HEK293T (cell line): Measurements from ENCODE around the gene PIP4K2B.

ENCODE experiments used
- CTCF ChIA-PET: fragments of 350-600 bp; formaldehyde crosslinking; extraction: SDS; loops from one replicate; lab custom pipeline; 2021; ENCODE audit warnings: antibody characterized with exemption, inconsistent platforms; lab: Yijun Ruan, JAX
- POLR2A ChIA-PET: fragments of 350-600 bp; formaldehyde crosslinking; extraction: SDS; loops from one replicate; lab custom pipeline; 2020; ENCODE audit warnings: antibody characterized with exemption, inconsistent platforms; lab: Yijun Ruan, JAX
- DNase-seq: peaks from one replicate; pipeline ENCODE4 v3.0.0; 2012; ENCODE audit warnings: mixed read lengths; ENCODE audit errors: extremely low spot score
- ARNT ChIP-seq: fragments of 450-650 bp; IDR thresholded peaks from 2 replicates; pipeline ENCODE4 v1.6.1; 2017; ENCODE audit warnings: mild to moderate bottlenecking
- BHLHE40 ChIP-seq: fragments of 450-650 bp; IDR thresholded peaks from 2 replicates; pipeline ENCODE4 v1.6.1; 2016; ENCODE audit warnings: mild to moderate bottlenecking, moderate library complexity, borderline replicate concordance
- CTBP1 ChIP-seq: fragments of 450-650 bp; IDR thresholded peaks from 2 replicates; pipeline ENCODE4 v1.6.1; 2016; ENCODE audit warnings: borderline replicate concordance
- ELF4 ChIP-seq: fragments of 450-650 bp; IDR thresholded peaks from 2 replicates; pipeline ENCODE4 v1.6.1; 2017; ENCODE audit warnings: antibody characterized with exemption
- FOXA1 ChIP-seq: fragments of 450-650 bp; IDR thresholded peaks from 2 replicates; pipeline ENCODE4 v1.6.1; 2016; ENCODE audit warnings: mild to moderate bottlenecking
- FOXK2 ChIP-seq: fragments of 450-650 bp; IDR thresholded peaks from 2 replicates; pipeline ENCODE4 v1.6.1; 2016; ENCODE audit warnings: mild to moderate bottlenecking
- FOXM1 ChIP-seq: fragments of 450-650 bp; IDR thresholded peaks from 2 replicates; pipeline ENCODE4 v1.6.1; 2017; ENCODE audit warnings: mild to moderate bottlenecking, borderline replicate concordance
- HDGF ChIP-seq: fragments of 450-650 bp; IDR thresholded peaks from 2 replicates; pipeline ENCODE4 v1.6.1; 2017; ENCODE audit warnings: antibody characterized with exemption, borderline replicate concordance
- L3MBTL2 ChIP-seq: fragments of 450-650 bp; conservative IDR thresholded peaks from 2 replicates; pipeline ENCODE4 v1.6.1; 2016; ENCODE audit warnings: mild to moderate bottlenecking
- LEF1 ChIP-seq: fragments of 450-650 bp; IDR thresholded peaks from 2 replicates; pipeline ENCODE4 v1.6.1; 2017; ENCODE audit warnings: mild to moderate bottlenecking, borderline replicate concordance
- NFRKB ChIP-seq: fragments of 450-650 bp; IDR thresholded peaks from 2 replicates; pipeline ENCODE4 v1.6.1; 2016; ENCODE audit warnings: mild to moderate bottlenecking, moderate library complexity
- SP1 ChIP-seq: fragments of 450-650 bp; IDR thresholded peaks from 2 replicates; pipeline ENCODE4 v1.6.1; 2017
- SUZ12 ChIP-seq: fragments of 450-650 bp; IDR thresholded peaks from 2 replicates; pipeline ENCODE4 v1.6.1; 2016; ENCODE audit warnings: mild to moderate bottlenecking
- TARDBP ChIP-seq: fragments of 450-650 bp; IDR thresholded peaks from 2 replicates; pipeline ENCODE4 v1.6.1; 2016
- ZNF384 ChIP-seq: fragments of 450-650 bp; IDR thresholded peaks from 2 replicates; pipeline ENCODE4 v1.6.1; 2016
- TF ChIP-seq, protein P1 (sequence below): fragments of 450-650 bp; IDR thresholded peaks from 2 replicates; pipeline ENCODE4 v1.6.1; 2016

Gene PIP4K2B

DNA sequence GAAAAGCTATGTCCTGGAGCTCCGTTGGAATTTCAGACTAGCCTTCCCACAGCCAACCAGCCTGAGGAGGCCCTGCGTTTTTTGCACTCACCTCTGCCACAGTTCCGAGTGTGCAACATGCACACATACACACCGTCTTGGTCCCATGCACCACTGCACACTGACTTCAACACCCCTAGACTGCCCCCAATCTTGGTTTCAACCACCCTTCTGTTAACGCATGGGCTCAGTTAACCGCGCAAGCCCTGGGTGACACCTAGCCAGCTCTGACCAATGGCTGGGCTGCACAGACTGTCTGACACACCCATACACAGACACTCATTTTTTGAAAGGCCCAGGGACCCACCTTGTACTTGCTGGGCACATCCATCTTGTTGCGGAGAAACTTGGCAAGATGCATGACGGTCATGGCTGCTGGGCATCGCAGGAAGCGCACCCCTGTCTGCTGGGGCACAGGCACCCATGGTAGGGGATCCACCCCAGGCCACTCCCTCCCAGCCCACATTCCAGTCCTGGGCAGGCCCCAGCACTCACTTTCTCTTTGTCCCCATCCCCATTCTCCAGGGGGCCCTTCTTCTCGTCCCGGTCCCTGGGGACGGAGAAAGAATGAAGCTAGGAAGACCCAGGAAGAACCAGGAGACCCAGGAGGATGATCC, 61.2 kb downstream of the PIP4K2B start:
- ChIA-PET CTCF (no interaction called here), POLR2A (interaction anchor here (1.3 kb wide), 1 partner anchor 12 kb away, joined by 4 read pairs; no protein-coding TSS in a partner anchor)
- TF ChIP-seq FOXM1: no peak
- TF ChIP-seq ZNF384: no peak
- TF ChIP-seq SUZ12: no peak
- no peak for TF ChIP-seq CTBP1
- TF ChIP-seq FOXK2: no peak
- TF ChIP-seq NFRKB: no peak
- no peak for TF ChIP-seq SP1
- no peak for TF ChIP-seq ELF4
- TF ChIP-seq TARDBP: no peak
- TF ChIP-seq LEF1: no peak
- no peak for TF ChIP-seq ARNT
- no peak for TF ChIP-seq L3MBTL2
- TF ChIP-seq, protein P1, sequence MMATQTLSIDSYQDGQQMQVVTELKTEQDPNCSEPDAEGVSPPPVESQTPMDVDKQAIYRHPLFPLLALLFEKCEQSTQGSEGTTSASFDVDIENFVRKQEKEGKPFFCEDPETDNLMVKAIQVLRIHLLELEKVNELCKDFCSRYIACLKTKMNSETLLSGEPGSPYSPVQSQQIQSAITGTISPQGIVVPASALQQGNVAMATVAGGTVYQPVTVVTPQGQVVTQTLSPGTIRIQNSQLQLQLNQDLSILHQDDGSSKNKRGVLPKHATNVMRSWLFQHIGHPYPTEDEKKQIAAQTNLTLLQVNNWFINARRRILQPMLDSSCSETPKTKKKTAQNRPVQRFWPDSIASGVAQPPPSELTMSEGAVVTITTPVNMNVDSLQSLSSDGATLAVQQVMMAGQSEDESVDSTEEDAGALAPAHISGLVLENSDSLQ: no peak
- no peak for TF ChIP-seq HDGF
- no peak for TF ChIP-seq FOXA1
- no peak for DNase-seq

GRCh38 chr17:38735161-38735997, 64.0 kb downstream of the PIP4K2B start:
- POLR2A ChIA-PET: interaction anchor here (0.7 to 2.2 kb wide), 5 partner anchors 10 to 58 kb away, joined by 3 to 7 read pairs (median 4); partner anchors contain the start of genes MLLT6 and PSMB3
- TF ChIP-seq FOXM1 (no peak), SP1 (no peak), ZNF384 (no peak), L3MBTL2 (no peak), ELF4 (no peak), NFRKB (no peak), SUZ12 (no peak), ARNT (no peak)
- DNase-seq: peak; percentile 68
- CTCF ChIA-PET: interaction anchor here (0.5 to 2.0 kb wide), 16 partner anchors 9 to 418 kb away, joined by 3 to 11 read pairs (median 4); partner anchors contain the start of genes EPOP and PSMB3

GRCh38 chr17:38733982-38734973, 65.1 kb downstream of the PIP4K2B start:
- TF ChIP-seq ZNF384 (no peak), ELF4 (no peak), TARDBP (no peak), L3MBTL2 (no peak), BHLHE40 (no peak), SUZ12 (no peak), LEF1 (no peak), SP1 (no peak), NFRKB (no peak), FOXM1 (no peak), HDGF (no peak), FOXA1 (no peak)
- TF ChIP-seq, protein P1: no peak
- ChIA-PET CTCF (interaction anchor here (1.0 to 2.0 kb wide), 11 partner anchors 12 to 419 kb away, joined by 3 to 11 read pairs (median 5); partner anchors contain the start of gene EPOP), POLR2A (interaction anchor here (0.6 to 3.5 kb wide), 7 partner anchors 11 to 59 kb away, joined by 3 to 10 read pairs (median 4); partner anchors contain the start of genes MLLT6 and PSMB3)
- DNase-seq: no peak

DNA sequence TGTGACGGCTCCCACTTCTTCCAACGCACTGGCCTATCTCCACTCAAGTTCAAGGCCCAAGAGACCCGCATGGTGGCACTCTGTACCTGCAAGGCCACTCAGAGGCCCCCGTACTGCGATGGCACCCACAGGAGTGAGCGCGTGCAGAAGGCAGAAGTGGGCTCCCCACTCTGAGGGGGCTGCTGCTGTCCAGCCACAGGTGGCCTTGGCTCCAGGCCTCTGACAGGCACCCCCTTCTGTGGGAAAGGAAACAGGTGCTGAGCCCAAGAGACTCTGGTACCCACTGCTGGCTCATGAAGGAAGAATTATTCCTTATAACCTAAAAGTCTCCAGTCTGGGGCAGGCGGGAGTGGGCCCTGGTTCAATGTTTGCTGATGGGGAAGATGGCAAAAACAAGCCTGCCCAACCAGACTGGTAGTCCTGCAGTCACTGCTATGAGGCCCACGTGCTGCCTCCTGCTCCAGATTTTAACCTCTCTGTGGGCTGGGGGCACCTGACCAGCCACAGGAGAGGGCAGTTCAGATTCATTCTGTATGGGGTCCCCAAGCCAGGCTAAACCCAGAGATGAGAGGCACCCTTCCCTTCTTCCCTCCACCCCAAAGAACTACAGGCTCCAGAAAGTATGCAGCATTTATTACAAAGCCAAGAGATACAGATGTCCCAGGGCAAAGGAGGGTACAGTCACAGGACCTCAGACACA, 65.9 kb downstream of the PIP4K2B start:
- ChIA-PET POLR2A (interaction anchor here (3.5 kb wide), 1 partner anchor 56 kb away, joined by 10 read pairs; no protein-coding TSS in a partner anchor), CTCF (interaction anchor here (1.8 kb wide), 1 partner anchor 25 kb away, joined by 9 read pairs; no protein-coding TSS in a partner anchor)
- no peak for DNase-seq
- TF ChIP-seq LEF1: no peak
- no peak for TF ChIP-seq TARDBP

DNA sequence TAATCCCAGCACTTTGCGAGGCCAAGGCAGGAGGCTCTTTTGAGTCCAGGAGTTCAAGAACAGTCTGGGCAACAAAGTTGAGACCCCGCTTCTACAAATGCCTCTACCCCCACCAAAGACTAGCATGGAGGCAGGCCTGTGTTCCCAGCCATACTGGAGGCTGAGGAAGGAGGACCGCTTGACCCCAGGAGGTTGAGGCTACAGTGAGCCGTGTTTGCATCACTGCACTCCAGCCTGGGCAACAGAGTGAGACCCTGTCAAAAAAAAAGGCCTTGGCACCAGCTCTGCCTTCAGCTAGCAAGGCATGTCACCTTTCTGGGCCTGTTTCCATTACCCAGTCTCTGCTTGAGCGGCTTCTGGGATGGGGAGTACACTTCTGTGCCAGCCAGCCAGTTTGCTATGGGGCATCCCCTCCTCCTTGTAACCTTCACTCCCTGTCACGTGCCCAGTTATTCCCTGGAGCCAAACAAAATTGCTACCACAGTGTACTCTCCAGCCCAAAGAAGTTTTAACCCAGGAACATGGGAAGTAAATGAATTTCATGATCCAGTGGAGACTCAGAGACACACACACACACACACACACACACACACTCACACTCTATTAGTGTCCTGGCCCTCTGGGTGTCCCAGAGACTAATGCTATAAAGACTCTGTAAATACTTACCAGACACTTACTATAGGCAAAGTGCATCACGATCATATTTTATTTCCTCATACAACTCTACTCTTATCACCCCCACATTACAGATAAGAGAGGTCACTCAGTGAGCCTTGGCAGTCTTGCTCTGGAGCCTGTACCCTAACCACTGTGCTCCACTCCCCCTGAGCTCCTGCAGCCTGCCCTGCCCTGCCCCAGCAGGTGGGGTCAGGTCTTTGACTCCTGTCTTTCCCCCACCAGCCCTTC, 66.7 kb downstream of the PIP4K2B start:
- TF ChIP-seq ARNT (no peak), FOXM1 (no peak), TARDBP (no peak), LEF1 (no peak), NFRKB (no peak), CTBP1 (no peak), SUZ12 (no peak), SP1 (no peak)
- ChIA-PET POLR2A (interaction anchor here (2.7 to 3.5 kb wide), 2 partner anchors 17 to 55 kb away, joined by 10 to 19 read pairs; no protein-coding TSS in a partner anchor), CTCF (no interaction called here)
- DNase-seq: no peak
